Testis (tissue), 3 donors: ENCODE results near the gene TMEM120A. TPM values are rescaled to one million over a fixed set of nuclear protein-coding genes. Genes with fewer than 3 reads are reported as not detected.
A peak's percentile ranks its signal among the peaks of the same experiment; 100 is the strongest.

ENCODE experiments used
- DNase-seq: peaks from one replicate; pipeline ENCODE4 v3.0.0-alpha.2; 2019
- H3K27ac ChIP-seq, 2 donors: fragments of 200-600 bp; sonication (generic); one replicate each; pipeline ENCODE4 v1.5.1; 2019
- H3K27me3 ChIP-seq: fragments of 200-600 bp; sonication (generic); one replicate; pipeline ENCODE4 v1.5.1; 2019
- H3K36me3 ChIP-seq: fragments of 200-600 bp; sonication (generic); one replicate; pipeline ENCODE4 v1.5.1; 2017; ENCODE audit warnings: low read depth; ENCODE audit errors: missing control alignments
- H3K4me1 ChIP-seq: fragments of 200-600 bp; sonication (generic); one replicate; pipeline ENCODE4 v1.5.1; 2019
- H3K4me3 ChIP-seq, 2 donors: fragments of 200-600 bp; sonication (generic); one replicate each; pipeline ENCODE4 v1.5.1; 2017 to 2019
- H3K9me3 ChIP-seq: fragments of 200-600 bp; sonication (generic); one replicate; pipeline ENCODE4 v1.5.1; 2017
- CTCF ChIP-seq, 3 experiments: fragments of 450-650 bp in 2 of 3; fragments of 200-600 bp in 1 of 3; sonication (generic) in 1 of 3; IDR thresholded peaks; one replicate each; pipeline ENCODE4 v1.5.1; 2016 to 2019; ENCODE audit warnings: antibody characterized with exemption in 3 of 3, mild to moderate bottlenecking in 2 of 3, moderate library complexity in 1 of 3
- POLR2A ChIP-seq: fragments of 450-650 bp; IDR thresholded peaks from one replicate; pipeline ENCODE4 v1.6.1; 2017; ENCODE audit warnings: antibody characterized with exemption, mild to moderate bottlenecking, moderate library complexity
- WGBS, 2 donors: methylation state at CpG; one replicate each; pipeline ENCODE4 v1.1.5; 2018; 5-methylcytosine and 5-hydroxymethylcytosine counted together
- intact Hi-C: fragments of 100-400 bp; cut with DNase I; formaldehyde crosslinking; loops from one replicate; pipeline ENCODE4 v1.15.1; 2023; ENCODE audit warnings: low total_unique reads
- polyA plus RNA-seq: library from polyadenylated mRNA; stranded (reverse); fragments of 350-450 nt; fragmentation: Illumina TruSeq; extraction: RNeasy Lipid Tissue Mini Kit (QIAGEN cat#74804); gene quantifications from one replicate; pipeline ENCODE4 v1.2.3, GENCODE V29; 2014; ENCODE audit warnings: low read depth, low replicate concordance; ENCODE audit not compliant: insufficient read depth
- total RNA-seq, 2 donors: library from RNA; depleted of rRNA; stranded (reverse); fragments of >200 nt; gene quantifications; one replicate each; pipeline ENCODE4 v1.2.3, GENCODE V29; 2016

Gene TMEM120A
- total and polyA plus RNA-seq, 3 donors from 2014 or later, result 85.9 to 270 (median 150) TPM

- TF ChIP-seq CTCF (IDR thresholded peaks at IDR 0.05) (no peak), POLR2A (no peak)
- WGBS, 2 donors, result 72 to 80% methylated on average over 17 to 19 of the region's 19 CpGs
- no peak overlapping the region for H3K27ac ChIP-seq
- no peak overlapping the region for H3K4me3 ChIP-seq
- no peaks in the 10 kb centered on the region for H3K9me3 ChIP-seq
- peaks cover 24% of the 10 kb centered on the region for H3K4me1 ChIP-seq
- intact Hi-C loops, result no loop called here
- H3K36me3 ChIP-seq, result no peaks in the 10 kb centered on the region
- DNase-seq, result no peak
- H3K27me3 ChIP-seq, result no peaks in the 10 kb centered on the region
Measured at GRCh38 chr7:75971961-75972763, 22.2 kb downstream of the TMEM120A start.

- intact Hi-C loops, result no loop called here
- DNase-seq, result no peak
- Histone ChIP-seq H3K9me3 (no peaks in the 10 kb centered on the region), H3K4me1 (peaks cover 28% of the 10 kb centered on the region), H3K36me3 (no peaks in the 10 kb centered on the region), H3K4me3 (no peak overlapping the region), H3K27me3 (no peaks in the 10 kb centered on the region), H3K27ac (no peak overlapping the region)
- no peak for TF ChIP-seq CTCF (IDR thresholded peaks at IDR 0.05)
- TF ChIP-seq POLR2A, result no peak
- WGBS, 2 donors, result 83 to 93% methylated on average over 14 of the region's 14 CpGs
Measured at GRCh38 chr7:75971309-75971960, 23.0 kb downstream of the TMEM120A start.

GRCh38 chr7:75969704-75970498 is 24.5 kb downstream of the TMEM120A start:
- Histone ChIP-seq H3K4me3 (no peak overlapping the region), H3K4me1 (peaks cover 38% of the 10 kb centered on the region), H3K27me3 (no peaks in the 10 kb centered on the region), H3K9me3 (no peaks in the 10 kb centered on the region), H3K27ac (peak overlapping the region in 1 of 2 donors; percentile 71), H3K36me3 (no peaks in the 10 kb centered on the region)
- TF ChIP-seq POLR2A (no peak), CTCF (IDR thresholded peaks at IDR 0.05) (no peak)
- intact Hi-C loops, result no loop called here
- DNase-seq, result no peak
- WGBS, 2 donors, result 88 to 92% methylated on average over 30 of the region's 30 CpGs

GRCh38 chr7:75969182-75969581 is 25.2 kb downstream of the TMEM120A start:
- H3K9me3 ChIP-seq, result no peaks in the 10 kb centered on the region
- DNase-seq, result no peak
- intact Hi-C loops, result no loop called here
- no peak for TF ChIP-seq POLR2A
- TF ChIP-seq CTCF (IDR thresholded peaks at IDR 0.05), result no peak
- no peaks in the 10 kb centered on the region for H3K27me3 ChIP-seq
- no peak overlapping the region for H3K4me3 ChIP-seq
- WGBS, 2 donors, result 68 to 78% methylated on average over 13 of the region's 13 CpGs
- H3K36me3 ChIP-seq, result no peaks in the 10 kb centered on the region
- peak overlapping the region in 1 of 2 donors; percentile 71 for H3K27ac ChIP-seq
- peaks cover 38% of the 10 kb centered on the region for H3K4me1 ChIP-seq
